GF-D8 (cell line): ENCODE measurements around the gene RET.

Experiments
- DNase-seq: peaks from one replicate; lab custom pipeline; 2025; lab: John Stamatoyannopoulos, UW

Gene RET

GRCh38 chr10:43120929-43121314, 44.1 kb downstream of the RET start:
- DNase-seq, result peak; percentile 77

GRCh38 chr10:43121444-43121843, 44.6 kb downstream of the RET start:
- peak; percentile 19 for DNase-seq

- DNase-seq, result no peak
Measured at GRCh38 chr10:43122096-43122495, 45.2 kb downstream of the RET start.

DNA sequence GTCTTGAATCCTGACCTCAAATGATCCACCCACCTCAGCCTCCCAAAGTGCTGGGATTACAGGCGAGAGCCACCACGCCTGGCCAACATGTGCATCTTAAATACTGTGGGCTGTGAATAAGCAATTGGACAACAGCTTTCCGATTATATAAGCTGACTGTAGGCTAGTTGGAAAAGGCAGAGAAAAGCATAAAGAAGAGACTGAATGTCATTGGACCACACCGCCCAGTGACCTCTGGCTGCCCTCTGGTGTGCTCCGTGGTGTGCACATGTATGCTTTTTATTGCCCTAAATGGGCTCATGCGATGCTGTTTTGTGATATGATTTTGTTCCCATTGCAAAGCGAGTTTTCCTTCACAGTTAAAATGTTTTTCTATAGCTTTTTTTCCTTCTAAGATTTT, 46.0 kb downstream of the RET start:
- DNase-seq, result no peak

DNA sequence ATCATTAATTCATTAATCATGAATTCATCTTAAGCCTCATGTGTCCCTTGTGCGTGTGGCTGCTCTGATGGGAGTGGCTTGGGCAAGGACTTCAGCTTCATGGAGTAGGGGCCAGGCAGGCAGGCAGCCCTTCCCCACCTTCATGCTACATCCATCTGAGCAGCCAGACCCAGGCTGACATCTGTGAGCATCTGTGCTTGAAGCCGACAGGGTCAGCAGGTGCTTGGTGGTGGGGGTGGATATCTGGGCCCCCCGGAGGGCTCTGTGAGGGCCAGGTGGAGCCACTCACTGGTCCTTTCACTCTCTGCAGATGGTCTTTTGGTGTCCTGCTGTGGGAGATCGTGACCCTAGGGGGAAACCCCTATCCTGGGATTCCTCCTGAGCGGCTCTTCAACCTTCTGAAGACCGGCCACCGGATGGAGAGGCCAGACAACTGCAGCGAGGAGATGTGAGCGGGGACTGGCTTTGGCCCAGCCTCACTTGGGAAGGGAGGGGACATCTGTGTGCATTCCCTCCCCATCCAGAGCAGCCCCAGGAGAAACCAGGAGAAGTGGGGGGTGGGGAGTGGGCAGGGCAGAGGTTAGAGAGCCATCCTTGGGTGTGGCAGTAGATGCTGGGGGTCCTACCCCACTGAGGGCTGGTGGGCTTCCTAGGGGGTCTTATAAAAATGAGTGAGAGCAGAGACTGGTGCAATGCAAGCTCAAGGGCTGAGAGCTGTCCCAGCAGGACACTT, 46.7 kb downstream of the RET start:
- DNase-seq, result no peak

GRCh38 chr10:43124094-43124521, 47.2 kb downstream of the RET start:
- no peak for DNase-seq

DNA sequence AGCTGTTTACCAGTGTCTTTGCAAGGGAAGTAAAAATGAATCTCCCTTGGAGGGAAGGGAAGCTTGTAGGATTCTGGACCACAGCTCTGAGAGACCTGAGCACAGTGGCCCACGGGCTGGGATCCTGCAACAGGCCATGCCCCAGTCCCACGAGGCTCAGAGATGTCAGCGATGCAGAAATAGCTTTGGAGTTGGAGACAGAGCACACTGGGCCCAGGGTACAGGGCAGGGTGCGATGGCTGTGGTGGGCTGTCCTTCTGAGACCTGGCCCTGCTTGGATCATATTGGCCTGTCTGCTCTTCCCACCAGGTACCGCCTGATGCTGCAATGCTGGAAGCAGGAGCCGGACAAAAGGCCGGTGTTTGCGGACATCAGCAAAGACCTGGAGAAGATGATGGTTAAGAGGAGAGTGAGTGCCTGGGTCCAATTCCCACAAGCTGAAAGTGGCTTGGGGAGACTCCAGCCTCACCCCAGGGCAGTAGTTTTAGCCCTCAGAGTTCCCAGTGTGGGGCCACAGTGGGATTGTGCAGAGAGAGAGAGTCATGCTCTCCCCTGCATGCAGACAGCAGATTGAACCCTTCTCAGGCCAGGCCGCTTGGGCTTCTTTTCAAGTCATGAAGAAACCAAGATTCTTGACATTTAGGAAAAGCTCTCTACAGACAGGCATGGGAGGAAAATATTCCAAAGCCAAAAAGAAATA, 47.9 kb downstream of the RET start:
- DNase-seq, result no peak

DNA sequence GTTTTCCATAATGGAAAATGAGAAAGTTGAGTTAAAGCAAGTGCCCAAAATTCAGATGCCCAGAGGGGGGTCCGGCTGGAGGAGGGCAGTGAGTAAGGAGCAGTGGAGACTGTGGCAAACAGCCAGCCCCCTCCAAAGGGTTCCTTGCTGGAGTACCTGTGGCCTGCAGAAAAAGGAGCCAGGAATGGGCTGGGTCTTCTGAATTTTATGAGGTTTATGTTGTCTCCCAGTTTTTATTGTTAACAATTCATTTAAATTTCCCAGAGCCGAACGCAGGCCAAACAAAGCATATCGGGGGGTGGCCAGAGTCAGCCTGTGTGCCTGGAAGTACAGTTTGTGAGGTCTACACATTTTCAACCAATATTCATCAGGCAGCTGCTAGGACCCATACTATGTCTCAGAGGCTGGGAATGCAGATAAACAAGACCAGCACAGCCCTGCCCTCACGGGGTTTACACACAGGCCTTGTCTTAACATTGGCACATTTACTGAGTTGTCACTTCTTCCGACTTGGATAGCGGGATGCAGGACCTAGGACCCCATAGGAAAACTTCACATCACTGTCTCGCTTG, 48.5 kb downstream of the RET start:
- no peak for DNase-seq

- DNase-seq, result no peak
Measured at GRCh38 chr10:43125881-43126731, 49.2 kb downstream of the RET start.

GRCh38 chr10:43126759-43127424, 50.0 kb downstream of the RET start:
- no peak for DNase-seq

DNA sequence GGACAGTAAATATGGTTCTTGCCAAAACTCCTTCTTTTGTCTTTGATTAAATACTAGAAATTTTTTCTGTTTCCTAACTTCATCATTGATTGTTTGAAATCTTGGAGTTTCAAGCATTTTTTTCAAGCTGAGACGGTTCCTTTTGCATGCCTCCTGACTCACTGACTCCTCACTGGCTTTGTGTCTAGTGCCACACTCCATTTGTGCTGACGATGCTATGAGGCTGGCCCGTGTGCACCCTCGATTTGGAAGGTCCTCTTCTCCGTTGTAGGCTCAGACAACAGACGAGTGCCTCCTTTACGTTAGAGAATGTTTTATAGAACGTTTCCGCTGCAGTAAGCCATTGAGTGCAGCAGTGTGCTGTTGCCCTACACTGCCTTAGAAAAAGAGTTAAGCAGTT, 50.6 kb downstream of the RET start:
- DNase-seq, result no peak

- DNase-seq, result no peak
Measured at GRCh38 chr10:43128331-43128730, 51.5 kb downstream of the RET start.

- peak; percentile 69 for DNase-seq
Measured at GRCh38 chr10:43128958-43129706, 52.3 kb downstream of the RET start.

GRCh38 chr10:43130770-43131171, 53.9 kb downstream of the RET start:
- no peak for DNase-seq

DNA sequence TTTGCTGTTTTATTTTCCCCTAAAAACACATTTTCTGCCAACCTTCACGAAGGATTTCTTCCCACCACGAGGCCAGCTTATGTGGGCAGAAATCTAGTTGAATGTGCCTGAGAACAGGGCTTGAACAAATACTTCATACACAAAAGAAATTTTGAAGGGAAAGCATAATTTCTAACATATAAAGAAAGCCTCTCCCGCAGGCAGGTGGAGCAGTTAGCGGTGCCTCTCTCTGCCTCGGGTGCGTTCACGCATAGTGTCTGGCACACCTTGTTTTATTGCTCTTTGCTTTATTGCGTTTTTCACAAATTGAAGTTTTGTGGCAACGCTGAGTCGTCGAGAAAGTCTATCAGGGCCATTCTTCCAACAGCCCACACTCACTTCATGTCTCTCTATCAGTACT, 54.4 kb downstream of the RET start:
- DNase-seq, result no peak

- DNase-seq, result no peak
Measured at GRCh38 chr10:43131906-43132305, 55.0 kb downstream of the RET start.

DNA sequence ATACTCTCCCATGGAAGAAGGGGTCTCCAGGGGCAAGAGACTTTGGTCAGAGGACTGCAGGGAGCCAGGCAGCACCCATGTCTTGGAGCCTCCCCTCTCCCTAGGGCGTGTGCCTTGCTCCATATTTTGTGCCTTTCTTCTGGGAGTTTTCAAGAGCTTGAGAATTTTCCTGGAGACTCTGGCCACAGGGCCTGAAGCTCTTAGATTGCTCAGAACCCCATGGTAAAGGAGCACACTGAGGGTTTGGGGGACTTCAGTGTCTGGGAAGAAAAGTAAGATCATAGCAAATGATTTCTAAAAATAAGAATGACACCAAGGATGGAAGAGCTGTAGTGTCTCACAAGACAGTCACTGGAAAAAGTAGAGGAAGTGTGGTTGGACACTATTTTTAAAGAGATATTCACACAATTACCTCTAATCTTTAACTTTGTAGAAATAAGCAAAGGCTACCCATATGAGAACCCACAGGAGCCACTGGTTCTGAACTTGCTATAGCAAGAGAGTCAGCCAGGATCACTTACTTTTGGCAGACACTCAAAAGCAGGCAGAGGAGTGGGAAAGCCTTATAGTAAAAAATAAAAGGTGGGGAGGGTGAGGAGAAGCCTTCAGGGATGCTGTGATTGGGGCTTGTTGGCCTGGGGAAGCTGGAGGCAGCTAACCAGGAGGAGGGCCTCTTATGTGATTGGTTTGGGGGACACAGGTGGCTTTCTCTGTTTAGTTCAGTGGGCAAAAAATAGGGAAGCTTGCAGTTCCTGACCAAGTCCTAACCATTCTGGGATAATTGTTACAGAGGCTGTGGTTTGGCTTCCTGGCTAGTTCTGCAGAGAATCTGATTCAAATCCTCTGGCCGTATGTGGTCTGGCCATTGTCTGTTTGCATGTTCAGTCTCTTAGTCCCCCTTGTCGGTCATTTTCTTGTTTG, 56.3 kb downstream of the RET start:
- no peak for DNase-seq

GRCh38 chr10:43134126-43134905, 57.4 kb downstream of the RET start:
- DNase-seq, result no peak

DNA sequence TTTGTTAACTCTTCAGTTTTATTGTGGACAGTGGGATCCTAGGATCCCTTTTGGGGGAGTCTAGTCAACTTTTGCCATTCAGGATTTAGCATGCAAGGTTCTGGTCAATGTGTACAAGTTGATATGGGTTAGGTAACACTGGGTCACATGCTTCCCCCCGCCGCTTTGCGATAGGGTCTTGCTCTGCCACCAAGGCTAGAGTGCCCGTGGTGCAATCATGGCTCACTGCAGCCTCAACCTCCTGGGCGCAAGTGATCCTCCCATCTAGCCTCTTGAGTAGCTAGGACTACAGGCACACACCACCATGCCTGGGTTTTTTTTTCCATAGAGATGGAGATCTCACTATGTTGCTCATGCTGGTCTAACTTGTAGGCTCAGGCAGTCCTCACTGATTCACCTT, 58.2 kb downstream of the RET start:
- no peak for DNase-seq
